ENCODE data around the gene LUC7L2. TPM values are rescaled to one million over a fixed set of nuclear protein-coding genes. Genes with fewer than 3 reads are reported as not detected.

Gene LUC7L2
- total and polyA plus RNA-seq, 2 of the 8 experiments (the other 6 are each of a cell fraction or from before 2014, with no cell fraction given), result 22.9 to 67.8 TPM

DNA sequence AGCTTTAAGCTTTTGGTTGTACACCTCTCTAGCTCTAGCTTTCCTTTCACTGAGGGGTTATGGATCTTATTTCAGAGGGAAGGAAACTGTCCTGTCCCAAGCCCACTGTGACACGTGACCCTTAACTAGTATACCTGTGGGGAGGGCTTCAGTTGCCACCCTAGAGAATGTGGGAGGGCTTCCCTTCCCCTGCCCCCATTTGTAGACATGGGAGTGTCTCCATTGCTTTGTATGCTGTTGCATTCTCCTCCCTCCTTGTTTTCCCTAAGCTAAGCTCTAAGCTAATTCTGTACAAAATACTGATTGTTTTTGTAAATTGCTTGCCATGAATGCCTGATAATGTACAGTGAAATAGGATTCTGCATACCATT, 11.2 kb downstream of the LUC7L2 start:
- FAIRE-seq (no peak), DNase-seq (ENCODE audit: low read depth in 1 of 2, low spot score in 2 of 2) (no peak)
- 70% methylated on average over 1 of the region's 1 CpG; no CpG with 5 or more reads in 1 of the 2 experiments for WGBS, 2 experiments (ENCODE audit: extremely low coverage in 1 of 2, insufficient coverage in 1 of 2, insufficient read length in 1 of 2, insufficient replicate concordance in 2 of 2, low coverage in 1 of 2, low lambda C conversion rate in 2 of 2, missing lambda C conversion rate in 1 of 2)
- Histone ChIP-seq H2BK15ac (ENCODE audit: low read length) (no peak overlapping the region), H3K14ac (ENCODE audit: insufficient read length) (no peak overlapping the region), H2BK5ac (ENCODE audit: low read depth, low read length) (no peak overlapping the region), H3K27me3 (replicated peaks in 1 of 4; ENCODE audit: control insufficient read depth in 3 of 4, extremely low read depth in 1 of 4, insufficient read depth in 3 of 4, low read length in 3 of 4) (no peaks in the 10 kb centered on the region), H3K36me3 (ENCODE audit: control insufficient read depth in 2 of 4, insufficient read depth in 4 of 4, low read length in 3 of 4) (peaks cover 2 to 10% (median 3%) of the 10 kb centered on the region in 4 experiments; a peak in 5 of 8 replicates), H3K4me2 (ENCODE audit: insufficient read depth in 1 of 2, low read depth in 2 of 2, low read length in 2 of 2) (peak overlapping the region in 1 of 2 experiments; percentile 43; a peak in 1 of 4 replicates), H4K5ac (ENCODE audit: insufficient read length, low read depth, low read length) (no peak overlapping the region), H3K4ac (replicated peaks; ENCODE audit: insufficient read length, low read depth, low read length) (no peak overlapping the region), H2BK120ac (replicated peaks; ENCODE audit: low read depth, low read length) (no peak overlapping the region), H3K27ac (ENCODE audit: low read depth, low read length) (0 out of 2 replicates have a peak overlapping the region, but pooled peaks have one; percentile 0), H4K20me1 (replicated peaks in 1 of 2; ENCODE audit: control insufficient read depth in 1 of 2, insufficient read depth in 2 of 2, low read length in 2 of 2) (peaks cover 6 to 11% of the 10 kb centered on the region in 2 experiments), H4K91ac (replicated peaks; ENCODE audit: insufficient read length, low read length) (no peak overlapping the region), H2AK5ac (ENCODE audit: low read depth, low read length) (peak overlapping the region; percentile 67; the same call in 1 of the 2 replicates), H2BK20ac (ENCODE audit: low read length) (no peak overlapping the region), H3K56ac (replicated peaks; ENCODE audit: insufficient read length, low read depth, low read length) (no peak overlapping the region), H3K23me2 (ENCODE audit: low read depth, low read length) (no peaks in the 10 kb centered on the region), H2BK12ac (ENCODE audit: low read depth, low read length) (no peak overlapping the region), H3K79me2 (ENCODE audit: control insufficient read depth in 1 of 2, insufficient read depth in 2 of 2, low read length in 2 of 2) (peaks cover 4 to 98% of the 10 kb centered on the region in 2 experiments), H3K23ac (ENCODE audit: insufficient read length) (no peak overlapping the region), H3K4me3 (ENCODE audit: extremely low read depth in 1 of 4, insufficient read depth in 2 of 4, low read depth in 3 of 4, low read length in 4 of 4) (no peak overlapping the region), H3K18ac (ENCODE audit: extremely low read depth, low read length) (no peak overlapping the region), H3K4me1 (replicated peaks in 1 of 4; ENCODE audit: control insufficient read depth in 3 of 4, insufficient read depth in 4 of 4, low read length in 3 of 4) (peaks cover 0 to 9% (median 2%) of the 10 kb centered on the region in 4 experiments; a peak in 3 of 7 replicates), H2AFZ (ENCODE audit: low read length) (no peak overlapping the region), H3K9me3 (ENCODE audit: insufficient read depth in 2 of 2, low read depth in 1 of 2, low read length in 1 of 2) (no peaks in the 10 kb centered on the region), H3K79me1 (ENCODE audit: low read depth, low read length) (0 out of 2 replicates have a peak, but pooled peaks cover 2% of the 10 kb centered on the region), H3K9ac (replicated peaks in 1 of 4; ENCODE audit: extremely low read depth in 1 of 4, low read depth in 3 of 4, low read length in 3 of 4) (no peak overlapping the region), H4K8ac (ENCODE audit: extremely low read depth, insufficient read depth, low read length) (no peak overlapping the region)
- ChIA-PET POLR2A (ENCODE audit: partially characterized antibody) (interaction anchor here (0.6 to 3.3 kb wide), 7 partner anchors 8 to 45 kb away, joined by 3 to 40 read pairs (median 3); partner anchors contain the start of gene LUC7L2), CTCF (ENCODE audit: partially characterized antibody) (interaction anchor here (0.6 to 1.1 kb wide), 3 partner anchors 14 to 885 kb away, joined by 3 read pairs; no protein-coding TSS in a partner anchor)
- TF ChIP-seq POLR2A (IDR thresholded peaks at IDR 0.05; ENCODE audit: control extremely low read depth in 1 of 2, low read depth in 2 of 2, low read length in 2 of 2) (no peak), RXRA (IDR thresholded peaks at IDR 0.05; ENCODE audit: insufficient read depth, low read depth, low read length) (no peak), GTF2F1 (IDR thresholded peaks at IDR 0.05; ENCODE audit: borderline replicate concordance, low read depth, low read length) (no peak), NRF1 (IDR thresholded peaks at IDR 0.05; ENCODE audit: low read depth, low read length) (no peak), RAD21 (IDR thresholded peaks at IDR 0.05 in 1 of 2, conservative IDR thresholded peaks at IDR 0.05 in 1 of 2; ENCODE audit: low read depth in 2 of 2, low read length in 2 of 2) (no peak), CEBPB (IDR thresholded peaks at IDR 0.05; ENCODE audit: low read depth, low read length) (no peak), POLR2AphosphoS5 (IDR thresholded peaks at IDR 0.05; ENCODE audit: low read depth, low read length) (no peak), ATF3 (IDR thresholded peaks at IDR 0.05; ENCODE audit: insufficient read depth, low read depth, low read length) (no peak)
- TF ChIP-seq, protein P1, sequence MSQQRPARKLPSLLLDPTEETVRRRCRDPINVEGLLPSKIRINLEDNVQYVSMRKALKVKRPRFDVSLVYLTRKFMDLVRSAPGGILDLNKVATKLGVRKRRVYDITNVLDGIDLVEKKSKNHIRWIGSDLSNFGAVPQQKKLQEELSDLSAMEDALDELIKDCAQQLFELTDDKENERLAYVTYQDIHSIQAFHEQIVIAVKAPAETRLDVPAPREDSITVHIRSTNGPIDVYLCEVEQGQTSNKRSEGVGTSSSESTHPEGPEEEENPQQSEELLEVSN (IDR thresholded peaks at IDR 0.05), result no peak

Data from H1 (cell line).